Stimulated activated CD4-positive, alpha-beta T cell treated with anti-CD3 and anti-CD28 coated beads, Interleukin-12 subunit alpha, Interleukin-12 subunit beta, amount 100 ng/mL, for 24 hours (primary cell): ENCODE data around the gene TMEM147.

Source experiments
- DNase-seq, 2 experiments: peaks; one replicate each; pipeline ENCODE4 v3.0.0-alpha.2; 2020; ENCODE audit warnings: low read depth in 2 of 2

The TMEM147 gene

DNA sequence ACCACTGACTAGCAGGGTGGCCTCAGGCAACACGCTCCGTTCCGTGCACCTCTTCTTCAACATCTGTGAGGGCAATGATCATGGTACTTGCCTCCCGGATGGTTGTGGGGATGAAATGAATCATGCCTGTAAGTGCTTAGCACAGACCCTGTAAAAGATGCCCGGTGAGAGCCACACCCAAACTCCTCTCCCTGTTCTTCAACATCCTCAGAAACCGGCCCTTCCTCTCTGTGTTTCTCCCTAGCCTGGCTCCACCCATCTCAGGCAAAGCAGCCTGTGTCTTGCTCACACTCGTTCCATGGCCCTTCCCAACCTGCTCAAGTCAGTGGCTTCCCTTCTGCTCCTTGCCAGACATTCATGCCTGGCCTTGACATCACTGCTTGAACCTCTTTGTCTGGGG is 26.1 kb upstream of the TMEM147 start:
- DNase-seq, result no peak

- no peak for DNase-seq
Measured at GRCh38 chr19:35521124-35521743, 24.2 kb upstream of the TMEM147 start.

- DNase-seq, result no peak
Measured at GRCh38 chr19:35522745-35523327, 22.6 kb upstream of the TMEM147 start.

GRCh38 chr19:35524181-35524837 is 21.1 kb upstream of the TMEM147 start:
- DNase-seq, result no peak

- no peak for DNase-seq
Measured at GRCh38 chr19:35525873-35526272, 19.6 kb upstream of the TMEM147 start.

- DNase-seq, result no peak
Measured at GRCh38 chr19:35528218-35529038, 17.0 kb upstream of the TMEM147 start, which contains the start of gene SBSN. Gene SBSN, minus strand, starts transcription at chr19:35528311. Its CDS starts 30 bp downstream, at chr19:35528281.

GRCh38 chr19:35529241-35530218 is 15.9 kb upstream of the TMEM147 start:
- DNase-seq, result no peak

DNA sequence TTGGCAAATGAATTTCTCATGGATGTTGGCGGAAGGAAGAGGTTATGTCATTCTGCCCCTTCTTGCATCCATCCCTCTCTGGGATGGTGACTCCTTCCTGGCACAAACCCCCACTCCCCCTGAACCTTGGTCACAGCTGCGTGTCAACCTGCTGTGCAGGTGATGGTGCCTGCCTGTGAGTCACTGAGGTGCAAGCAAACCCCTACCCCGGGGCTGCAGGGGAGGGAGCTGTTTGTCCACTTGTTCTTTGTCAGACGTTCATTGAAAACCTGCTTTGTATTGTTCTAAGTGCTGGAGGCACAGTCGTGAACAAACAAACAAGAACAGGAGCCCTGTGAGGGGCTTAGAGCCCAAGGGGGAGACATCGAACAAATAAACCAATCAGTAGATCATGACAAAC is 14.1 kb upstream of the TMEM147 start:
- DNase-seq, result no peak

- no peak for DNase-seq
Measured at GRCh38 chr19:35533201-35533821, 12.1 kb upstream of the TMEM147 start, which contains the start of gene GAPDHS. Gene GAPDHS, plus strand, starts transcription at chr19:35533456. Its CDS starts 72 bp downstream, at chr19:35533528.

DNA sequence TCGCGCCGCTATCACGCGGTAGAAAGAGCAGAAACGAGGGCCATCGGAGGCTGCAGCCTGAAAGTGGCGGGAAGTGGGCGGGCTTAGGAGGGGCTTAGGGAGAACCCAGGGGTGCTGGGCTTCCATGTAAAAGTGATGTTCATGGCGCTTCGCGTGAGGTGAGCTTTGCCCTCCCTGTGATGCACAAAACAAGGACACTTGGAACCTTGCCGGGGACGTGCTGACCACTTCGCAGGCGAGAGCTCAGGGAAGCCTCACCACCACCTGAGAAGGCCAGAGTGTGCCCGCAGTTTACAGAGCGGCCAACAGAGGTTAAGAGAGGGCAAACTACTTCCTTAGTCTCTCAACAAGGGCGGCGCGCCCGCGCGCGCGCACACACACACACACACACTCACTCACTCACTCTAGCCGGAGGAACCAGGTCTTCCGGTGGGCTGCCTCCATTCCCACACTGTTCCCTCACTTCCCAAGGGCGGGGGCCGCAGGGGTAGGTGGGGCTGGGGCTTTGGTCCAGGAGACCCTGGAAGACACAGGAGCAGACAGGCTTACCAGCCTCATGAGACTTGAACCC is 11.5 kb upstream of the TMEM147 start:
- DNase-seq, result peak in 1 of 2 experiments; percentile 15

- DNase-seq, result no peak
Measured at GRCh38 chr19:35534803-35535480, 10.5 kb upstream of the TMEM147 start.

DNA sequence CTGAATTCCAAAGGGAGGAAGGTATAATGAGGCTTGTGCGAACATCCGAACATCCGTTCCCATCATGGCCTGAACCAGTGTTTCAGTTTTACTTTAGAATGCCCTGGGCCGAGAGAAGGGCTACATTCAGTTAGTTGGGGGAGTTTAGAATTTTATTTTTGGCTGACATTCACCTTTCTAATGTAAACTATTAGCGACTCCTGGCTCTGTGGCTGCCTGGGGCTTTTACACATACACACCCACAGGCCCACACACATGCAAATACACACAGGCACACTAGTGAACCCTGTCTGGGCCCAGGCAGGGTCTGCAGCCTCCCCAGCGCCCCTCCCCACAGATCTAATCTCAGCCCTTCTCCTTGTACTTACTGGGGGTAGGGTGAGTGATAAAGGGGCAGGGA is 6.1 kb upstream of the TMEM147 start:
- DNase-seq, result no peak

DNA sequence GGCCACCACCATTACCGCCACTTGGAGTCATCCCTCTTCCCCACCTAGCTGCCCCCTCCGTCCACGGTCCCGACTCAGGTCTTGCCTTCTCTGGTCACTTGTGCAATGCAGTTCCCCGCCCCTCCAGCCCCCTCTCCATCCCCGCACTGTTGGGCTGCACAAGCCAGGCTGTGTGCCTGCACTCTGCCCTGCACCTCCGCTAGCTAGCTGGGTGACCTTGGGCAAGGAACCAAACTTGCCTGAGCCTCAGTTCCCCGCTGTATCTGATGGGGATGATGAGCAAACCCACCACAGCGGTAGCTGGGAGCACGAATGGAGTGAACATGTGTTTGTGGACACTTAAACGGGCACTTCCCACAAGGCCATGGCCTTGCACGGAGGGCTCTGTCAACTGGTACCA is 5.6 kb upstream of the TMEM147 start:
- DNase-seq, result no peak

GRCh38 chr19:35540356-35540927 is 5.0 kb upstream of the TMEM147 start:
- DNase-seq, result no peak

DNA sequence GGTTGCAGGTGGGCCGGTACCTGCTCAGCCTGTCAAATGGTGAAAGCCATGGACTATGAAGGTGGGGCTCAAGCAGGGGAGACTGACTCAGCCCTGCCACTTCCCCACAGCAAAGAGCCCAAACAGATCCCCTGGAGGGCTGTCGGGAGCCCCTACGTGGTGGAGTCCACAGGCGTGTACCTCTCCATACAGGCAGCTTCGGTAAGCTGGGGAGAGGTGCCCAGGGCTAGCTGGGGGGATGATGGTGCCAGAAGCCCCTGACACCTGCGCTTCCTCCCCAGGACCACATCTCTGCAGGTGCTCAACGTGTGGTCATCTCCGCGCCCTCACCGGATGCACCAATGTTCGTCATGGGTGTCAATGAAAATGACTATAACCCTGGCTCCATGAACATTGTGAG is 3.2 kb upstream of the TMEM147 start:
- no peak for DNase-seq

DNA sequence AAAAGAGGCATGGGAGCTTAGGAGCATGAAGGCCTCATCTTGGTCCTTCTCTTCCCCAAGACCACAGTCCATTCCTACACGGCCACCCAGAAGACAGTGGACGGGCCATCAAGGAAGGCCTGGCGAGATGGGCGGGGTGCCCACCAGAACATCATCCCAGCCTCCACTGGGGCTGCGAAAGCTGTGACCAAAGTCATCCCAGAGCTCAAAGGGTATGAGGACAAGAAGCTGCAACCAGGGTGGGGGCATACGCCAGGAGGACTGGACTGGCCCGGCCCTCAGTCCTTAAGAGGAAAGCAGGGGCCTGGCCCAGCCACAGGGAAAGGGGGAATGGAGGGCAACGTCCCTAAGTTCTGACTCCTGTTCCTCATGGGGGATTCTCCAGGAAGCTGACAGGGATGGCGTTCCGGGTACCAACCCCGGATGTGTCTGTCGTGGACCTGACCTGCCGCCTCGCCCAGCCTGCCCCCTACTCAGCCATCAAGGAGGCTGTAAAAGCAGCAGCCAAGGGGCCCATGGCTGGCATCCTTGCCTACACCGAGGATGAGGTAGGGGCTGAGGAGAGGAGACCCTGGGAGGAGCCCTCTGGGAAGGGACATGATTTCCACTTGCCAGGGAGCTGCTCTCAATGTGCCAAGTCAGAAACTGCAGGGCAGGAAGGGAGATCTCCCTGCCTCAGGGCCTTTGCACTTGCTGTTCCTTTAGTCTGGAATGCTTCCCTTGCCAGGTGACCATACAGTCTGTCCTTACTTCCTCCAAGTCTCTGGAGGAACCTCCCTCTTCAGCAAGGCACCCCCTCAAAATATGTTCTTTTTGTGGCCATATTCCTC is 1.9 kb upstream of the TMEM147 start:
- DNase-seq, result no peak

- DNase-seq, result no peak
Measured at GRCh38 chr19:35544110-35544802, 1.2 kb upstream of the TMEM147 start.
